Stomach (tissue), 9 donors: ENCODE measurements around the gene SNAP91. TPM values are rescaled to one million over a fixed set of nuclear protein-coding genes. Genes with fewer than 3 reads are reported as not detected.

ENCODE experiments used
- DNase-seq, 2 donors: peaks; one replicate each; pipeline versions ENCODE4 v3.0.0 to v3.0.0-alpha.2; 2013 to 2019
- H3K27ac ChIP-seq, 5 donors: fragments of 200-600 bp in 4 of 5; sonication (generic) in 4 of 5; one replicate each; pipeline ENCODE4 v1.5.1; 2013 to 2019; ENCODE audit warnings: mild to moderate bottlenecking in 1 of 5, moderate library complexity in 1 of 5
- H3K27me3 ChIP-seq, 3 donors: fragments of 200-600 bp; sonication (generic); one replicate each; pipeline ENCODE4 v1.5.1; 2017 to 2019; ENCODE audit warnings: mixed run types in 1 of 3
- H3K36me3 ChIP-seq, 4 donors: fragments of 200-600 bp; sonication (generic); 1 replicate in 3 of 4; 2 replicates in 1 of 4; pipeline ENCODE4 v1.5.1; 2016 to 2019
- H3K4me1 ChIP-seq, 4 donors: fragments of 200-600 bp; sonication (generic); one replicate each; pipeline ENCODE4 v1.5.1; 2016 to 2019
- H3K4me3 ChIP-seq, 4 donors: fragments of 200-600 bp; sonication (generic) in 3 of 4; one replicate each; pipeline ENCODE4 v1.5.1; 2016 to 2019; ENCODE audit warnings: mild to moderate bottlenecking in 1 of 4
- H3K9me3 ChIP-seq, 4 donors: fragments of 200-600 bp; sonication (generic); one replicate each; pipeline ENCODE4 v1.5.1; 2016 to 2019
- CTCF ChIP-seq, 7 experiments: fragments of 450-650 bp in 4 of 7; fragments of 200-600 bp in 3 of 7; sonication (generic) in 3 of 7; IDR thresholded peaks; one replicate each; pipeline ENCODE4 v1.5.1; 2016 to 2019; ENCODE audit warnings: antibody characterized with exemption in 7 of 7, control low read depth in 2 of 7, mild to moderate bottlenecking in 1 of 7
- EP300 ChIP-seq: sonication (generic); formaldehyde crosslinking; IDR thresholded peaks from one replicate; pipeline ENCODE4 v1.6.1; 2017; ENCODE audit warnings: antibody characterized with exemption
- POLR2A ChIP-seq, 4 donors: fragments of 450-650 bp; IDR thresholded peaks; one replicate each; pipeline ENCODE4 v1.6.1; 2016; ENCODE audit warnings: antibody characterized with exemption in 4 of 4, control low read depth in 2 of 4, mild to moderate bottlenecking in 1 of 4, moderate library complexity in 1 of 4
- POLR2AphosphoS5 ChIP-seq, 3 donors: sonication (generic); formaldehyde crosslinking; IDR thresholded peaks; one replicate each; pipeline ENCODE4 v1.6.1; 2016; ENCODE audit warnings: antibody characterized with exemption in 3 of 3
- WGBS, 5 donors: extraction: QIAGEN DNeasy Blood & Tissue Kit in 3 of 5; methylation state at CpG; one replicate each; pipeline versions ENCODE4 v1.1.5 to v1.1.7; 2013 to 2018; 5-methylcytosine and 5-hydroxymethylcytosine counted together
- intact Hi-C: fragments of 100-400 bp; cut with DNase I; formaldehyde crosslinking; loops from one replicate; pipeline ENCODE4 v1.15.1; 2023; ENCODE audit warnings: low total_unique reads
- polyA plus RNA-seq, 3 donors: library from polyadenylated mRNA; stranded (reverse); fragments of 200-250 nt; gene quantifications; one replicate each; pipeline ENCODE4 v1.2.3, GENCODE V29; 2013
- total RNA-seq, 5 donors: library from RNA; depleted of rRNA; stranded (reverse); fragments of >200 nt; gene quantifications; one replicate each; pipeline versions ENCODE4 v1.1.0 to v1.2.3, GENCODE V29; 2014 to 2016
- donor health status: healthy with polysubstance abuse.
- donor health status: Bipolar disorder and iron deficiency.
- donor health status: healthy.

Gene SNAP91
- total and polyA plus RNA-seq, 8 donors = 0.12 to 3.5 (median 0.41) TPM; not detected in 4

DNA sequence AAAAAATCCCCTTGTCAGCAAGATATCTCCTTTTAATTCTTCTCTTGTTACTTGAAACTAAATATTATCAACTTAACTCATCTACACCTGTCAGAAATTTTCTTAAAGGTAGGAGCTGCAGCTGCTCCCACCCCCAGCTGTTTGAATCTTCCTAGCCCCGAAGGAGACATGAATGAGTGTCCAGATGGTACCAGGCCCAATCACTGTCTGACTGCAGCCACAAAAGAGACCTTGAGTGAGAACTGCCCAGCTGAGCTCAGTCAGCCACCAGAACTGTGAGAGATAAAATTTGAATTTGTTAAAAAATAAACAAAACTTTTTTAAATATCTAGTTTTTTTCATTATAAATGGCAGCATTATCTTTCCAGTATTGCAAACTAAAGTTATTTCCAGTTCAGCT, 111.8 kb downstream of the SNAP91 start:
- Histone ChIP-seq H3K9me3 (no peaks in the 10 kb centered on the region), H3K27ac (no peak overlapping the region), H3K27me3 (no peaks in the 10 kb centered on the region), H3K4me3 (no peak overlapping the region), H3K36me3 (no peaks in the 10 kb centered on the region), H3K4me1 (no peaks in the 10 kb centered on the region)
- WGBS, 5 donors = 36 to 61% (median 50%) methylated on average over 1 of the region's 1 CpG
- DNase-seq = no peak
- TF ChIP-seq POLR2AphosphoS5 (IDR thresholded peaks at IDR 0.05) = no peak
- no peak for TF ChIP-seq EP300
- intact Hi-C loops = no loop called here

DNA sequence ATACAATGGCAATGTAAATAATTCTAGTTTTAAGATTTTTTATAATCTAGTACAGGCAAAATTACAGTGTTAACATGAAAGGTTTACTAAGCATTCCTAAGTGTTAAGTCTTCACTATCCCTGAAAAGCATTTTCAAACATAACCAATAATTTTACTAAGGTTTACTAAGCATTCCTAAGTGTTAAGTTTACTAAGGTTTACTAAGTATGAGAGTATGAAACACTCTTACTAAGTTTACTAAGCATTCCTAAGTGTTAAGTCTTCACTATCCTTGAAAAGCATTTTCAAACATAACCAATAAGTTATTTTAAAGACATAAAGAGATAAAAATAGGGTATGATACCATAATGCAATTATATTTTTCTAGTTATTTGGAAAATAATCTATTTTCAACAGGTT, 114.0 kb downstream of the SNAP91 start:
- intact Hi-C loops = no loop called here
- no peaks in the 10 kb centered on the region for H3K4me1 ChIP-seq
- no peaks in the 10 kb centered on the region for H3K36me3 ChIP-seq
- no peak for TF ChIP-seq POLR2AphosphoS5 (IDR thresholded peaks at IDR 0.05)
- TF ChIP-seq EP300 = no peak
- TF ChIP-seq CTCF (IDR thresholded peaks at IDR 0.05) = no peak
- no peak for TF ChIP-seq POLR2A (IDR thresholded peaks at IDR 0.05)
- no peak for DNase-seq
- no peaks in the 10 kb centered on the region for H3K27me3 ChIP-seq
- no peak overlapping the region for H3K4me3 ChIP-seq
- H3K9me3 ChIP-seq = no peaks in the 10 kb centered on the region
- no peak overlapping the region for H3K27ac ChIP-seq

GRCh38 chr6:83593395-83593785, 115.5 kb downstream of the SNAP91 start:
- TF ChIP-seq CTCF (IDR thresholded peaks at IDR 0.05) (no peak), POLR2A (IDR thresholded peaks at IDR 0.05) (no peak), POLR2AphosphoS5 (IDR thresholded peaks at IDR 0.05) (no peak), EP300 (no peak)
- H3K4me1 ChIP-seq = no peaks in the 10 kb centered on the region
- no peak overlapping the region for H3K27ac ChIP-seq
- H3K27me3 ChIP-seq = no peaks in the 10 kb centered on the region
- no peaks in the 10 kb centered on the region for H3K9me3 ChIP-seq
- no peak for DNase-seq
- no peaks in the 10 kb centered on the region for H3K36me3 ChIP-seq
- no peak overlapping the region for H3K4me3 ChIP-seq
- intact Hi-C loops = no loop called here
- WGBS, 5 donors = 88 to 92% (median 90%) methylated on average over 9 of the region's 9 CpGs

DNA sequence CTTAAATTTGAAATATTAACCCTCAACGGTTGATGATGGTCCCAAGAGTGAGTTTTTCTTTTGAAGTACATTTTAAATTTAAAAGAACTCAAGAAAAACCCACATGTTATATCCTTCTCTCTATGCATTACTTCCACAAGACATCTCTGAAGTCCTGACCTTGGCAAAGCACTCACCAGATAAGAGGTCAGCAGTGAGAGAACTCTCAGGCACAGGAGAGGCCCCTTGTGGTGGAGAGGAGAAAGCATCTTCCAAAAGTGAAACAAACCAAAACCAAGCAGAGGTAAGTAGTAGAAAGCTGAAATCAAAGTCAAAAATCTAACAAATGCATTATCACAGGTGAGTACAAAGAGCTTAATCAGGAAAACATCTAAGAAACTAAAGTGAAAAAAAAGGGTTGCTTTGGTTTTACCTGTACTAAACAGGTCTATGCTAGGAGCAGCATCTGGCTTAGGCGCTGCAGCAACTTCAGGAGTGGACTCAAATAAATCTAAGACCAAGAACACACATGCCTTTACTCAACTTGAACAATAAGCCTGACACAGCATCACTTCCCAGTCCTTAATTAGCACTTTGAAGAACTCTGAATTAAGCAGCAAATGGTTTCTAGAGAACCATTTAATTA, 116.0 kb downstream of the SNAP91 start:
- Histone ChIP-seq H3K27me3 (no peaks in the 10 kb centered on the region), H3K36me3 (no peaks in the 10 kb centered on the region), H3K4me3 (no peak overlapping the region), H3K27ac (no peak overlapping the region), H3K4me1 (no peaks in the 10 kb centered on the region), H3K9me3 (no peaks in the 10 kb centered on the region)
- intact Hi-C loops = no loop called here
- peak in 2 of 7 experiments; percentile 6 to 11 for TF ChIP-seq CTCF (IDR thresholded peaks at IDR 0.05)
- no peak for TF ChIP-seq POLR2AphosphoS5 (IDR thresholded peaks at IDR 0.05)
- DNase-seq = peak in 1 of 2 donors; percentile 24
- WGBS, 5 donors = 75 to 83% (median 79%) methylated on average over 2 of the region's 2 CpGs

GRCh38 chr6:83590416-83590815, 118.5 kb downstream of the SNAP91 start:
- no peaks in the 10 kb centered on the region for H3K4me1 ChIP-seq
- H3K4me3 ChIP-seq = no peak overlapping the region
- intact Hi-C loops = no loop called here
- 0 to 89% (median 40%) methylated on average over 1 of the region's 1 CpG for WGBS, 5 donors
- no peaks in the 10 kb centered on the region for H3K36me3 ChIP-seq
- no peak overlapping the region for H3K27ac ChIP-seq
- H3K9me3 ChIP-seq = no peaks in the 10 kb centered on the region
- TF ChIP-seq POLR2A (IDR thresholded peaks at IDR 0.05) = no peak
- TF ChIP-seq EP300 = no peak
- TF ChIP-seq CTCF (IDR thresholded peaks at IDR 0.05) = no peak
- no peak for TF ChIP-seq POLR2AphosphoS5 (IDR thresholded peaks at IDR 0.05)
- DNase-seq = no peak
- H3K27me3 ChIP-seq = no peaks in the 10 kb centered on the region
